ENCODE measurements around the gene ZNF394.

The ZNF394 gene

DNA sequence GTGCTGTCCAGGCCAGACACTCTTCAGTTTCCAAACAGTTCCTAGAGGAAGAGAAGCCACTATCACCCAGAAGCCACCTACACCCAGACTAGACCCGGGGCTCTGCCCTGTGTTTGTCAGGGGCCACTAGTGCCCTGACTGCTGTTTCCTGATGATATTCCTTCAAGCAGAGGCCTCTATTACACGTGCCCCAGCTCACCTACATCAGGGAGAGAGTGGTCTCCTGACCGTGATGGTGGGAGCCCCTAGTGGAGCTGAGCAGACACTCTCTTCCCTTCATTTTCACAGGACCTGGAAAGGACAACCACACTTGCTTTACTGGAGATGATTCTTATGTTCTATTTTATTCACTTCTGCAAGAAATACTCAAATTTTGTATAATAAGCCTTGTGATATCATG lies 9.2 kb downstream of the ZNF394 start:
- DNase-seq: no peak

DNA sequence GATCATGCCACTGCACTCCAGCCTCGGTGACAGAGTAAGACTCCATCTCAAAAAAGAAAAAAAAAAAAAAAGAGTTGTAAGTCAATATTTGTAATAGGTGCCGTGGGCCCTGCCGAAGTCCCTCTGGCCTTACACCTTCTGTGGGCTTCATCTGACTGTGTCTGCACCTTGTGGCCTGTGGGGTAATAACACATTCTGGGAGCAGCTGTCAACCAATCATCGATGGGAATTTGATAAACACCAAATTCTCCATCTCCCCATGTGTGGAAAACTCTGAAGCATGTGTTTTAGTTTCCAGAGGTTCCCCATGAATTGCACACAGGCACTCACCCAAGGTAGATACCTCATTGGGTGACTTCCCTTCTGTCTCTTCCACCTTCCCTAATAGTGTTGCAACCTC lies 10.8 kb downstream of the ZNF394 start:
- DNase-seq: no peak

DNA sequence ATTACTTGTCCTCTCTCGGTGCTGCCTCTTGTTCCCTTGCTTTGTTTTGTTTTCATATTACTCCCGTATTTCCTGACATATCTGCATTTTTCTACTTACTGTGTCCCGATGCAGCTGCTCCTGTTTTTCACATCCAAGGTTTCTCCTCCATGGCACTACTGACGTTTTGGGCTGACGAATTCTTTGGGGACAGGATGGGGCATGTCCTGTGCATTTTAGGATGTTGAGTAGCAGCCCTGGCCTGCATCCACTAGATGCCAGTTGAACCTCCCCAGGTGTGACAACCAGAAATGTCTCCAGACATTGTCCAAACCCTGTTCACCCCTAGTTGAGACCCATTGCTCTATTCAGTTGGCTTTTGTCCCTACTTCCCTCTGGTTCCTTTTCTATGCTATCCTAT lies 15.0 kb downstream of the ZNF394 start:
- DNase-seq: no peak

DNA sequence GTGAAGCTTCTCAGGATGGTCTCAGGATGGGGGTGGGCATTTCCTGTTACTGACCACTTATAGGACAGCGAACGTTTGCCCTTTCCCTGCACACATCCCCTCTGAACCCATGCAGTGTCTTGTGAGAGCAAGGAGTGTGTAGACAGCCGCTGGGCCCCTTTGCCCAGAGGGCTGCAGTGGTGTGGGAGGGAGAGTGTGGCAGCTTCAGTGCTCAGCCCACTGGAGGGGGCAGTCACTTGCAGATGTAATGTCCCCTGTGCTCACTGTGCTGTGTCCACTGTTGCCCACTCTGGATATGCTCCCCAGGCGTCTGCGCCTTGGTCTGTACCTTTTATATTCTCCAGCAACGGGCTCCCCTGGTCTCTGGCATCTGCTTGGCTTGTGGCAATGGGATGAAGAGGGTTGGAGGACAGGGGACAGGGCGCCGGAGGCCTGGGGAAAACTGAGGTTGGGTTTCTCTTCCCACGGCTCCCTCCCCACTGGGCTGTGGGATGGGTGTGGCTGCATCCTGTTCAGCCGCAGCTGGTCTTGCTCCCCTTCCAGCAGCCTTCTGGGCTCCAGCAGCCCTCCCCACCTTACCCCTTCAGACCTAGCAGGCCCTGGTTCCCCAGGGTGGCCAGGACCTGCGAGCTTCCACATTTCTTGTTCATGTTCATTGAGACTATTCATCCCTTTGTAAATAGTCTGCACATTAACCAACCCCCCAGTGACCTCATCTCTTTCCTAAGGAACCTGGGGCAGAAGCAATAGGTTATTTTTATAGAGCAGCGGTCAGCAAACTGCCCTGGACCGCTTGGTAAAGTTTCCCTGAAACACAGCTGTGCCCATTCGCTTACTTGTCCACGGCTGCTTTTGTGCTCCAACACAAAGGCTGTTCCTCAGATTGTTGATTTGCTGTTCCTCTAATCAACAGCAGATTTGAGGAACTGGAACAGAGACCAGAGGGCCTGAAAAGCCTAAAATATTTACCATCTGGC lies 21.3 kb downstream of the ZNF394 start:
- no peak for DNase-seq

GRCh38 chr7:99476107-99476506 lies 24.0 kb downstream of the ZNF394 start:
- DNase-seq: no peak

- no peak for DNase-seq
Measured at GRCh38 chr7:99473315-99473596, 26.8 kb downstream of the ZNF394 start.

DNA sequence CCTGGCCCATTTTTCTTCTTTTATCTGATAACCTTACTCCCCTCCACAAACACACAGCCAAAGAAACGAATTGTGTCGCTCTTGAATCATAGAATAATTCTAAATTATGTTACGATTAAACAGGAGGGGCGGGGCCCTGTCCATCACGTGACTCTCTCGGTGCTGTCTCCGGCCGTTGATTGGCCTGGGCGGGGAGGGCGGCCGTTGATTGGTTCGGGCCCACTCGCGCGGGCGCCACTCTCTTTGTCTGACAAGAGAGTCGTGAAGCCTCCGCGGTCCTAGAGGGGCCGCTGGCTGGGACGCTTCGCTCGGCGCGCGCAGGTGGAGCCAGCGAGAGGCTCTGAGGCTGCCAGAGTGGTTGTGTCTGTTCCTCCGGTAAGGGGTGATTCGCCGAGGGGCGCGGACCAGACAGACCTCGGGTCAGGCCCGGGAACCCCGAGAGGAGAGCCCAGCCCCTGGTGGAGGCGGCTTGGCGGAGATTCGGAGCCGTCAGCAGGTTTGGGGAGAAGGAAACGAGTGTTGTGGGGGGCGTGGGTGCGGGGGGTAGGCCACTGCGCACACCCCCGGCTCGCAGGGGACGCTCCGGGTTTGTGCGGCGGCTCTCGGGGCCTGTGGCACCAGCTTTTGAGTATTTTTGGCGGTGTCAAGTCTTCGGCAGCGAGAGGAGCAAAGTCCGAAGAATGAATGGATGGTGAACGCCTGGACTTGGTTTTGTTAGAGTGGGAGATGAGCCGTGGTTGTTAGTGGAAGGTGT lies 27.3 kb downstream of the ZNF394 start, which contains the start of gene ZNF789:
ZNF789 (plus strand) TSS at position 330 of the 754 bp plus-strand sequence. CDS start 3,567 bp downstream, outside the sequence.
- DNase-seq: peak; percentile 95

DNA sequence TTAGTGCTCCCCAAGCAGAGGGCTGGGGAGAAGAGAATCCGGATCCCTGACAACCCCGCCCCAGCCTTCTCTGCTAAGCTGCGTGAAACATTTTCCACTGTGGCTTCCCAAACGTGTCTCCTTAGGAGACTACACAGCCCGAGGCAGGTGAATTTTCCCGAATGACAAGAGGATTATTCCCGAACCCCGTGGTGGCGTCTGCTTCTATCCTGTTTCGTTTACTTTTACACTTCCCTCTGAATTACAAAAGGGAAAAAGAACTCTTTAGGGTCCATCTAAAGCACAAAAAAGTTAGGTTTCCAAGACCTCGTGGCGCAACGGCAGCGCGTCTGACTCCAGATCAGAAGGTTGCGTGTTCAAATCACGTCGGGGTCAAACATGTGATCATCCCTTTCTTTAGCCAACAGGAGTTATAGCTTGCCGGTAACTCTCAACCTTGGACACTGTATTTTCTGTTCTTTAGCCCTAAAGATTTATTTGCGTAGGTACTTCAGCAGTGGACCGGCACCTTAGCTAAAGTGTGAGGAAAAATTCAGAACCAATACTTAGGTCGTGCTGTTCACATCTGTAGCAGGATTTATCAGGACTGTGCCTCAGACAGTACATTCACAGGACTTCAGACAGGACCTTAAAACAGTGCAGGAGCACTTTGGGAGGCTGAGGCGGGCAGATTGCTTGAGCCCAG lies 30.6 kb downstream of the ZNF394 start:
- DNase-seq: no peak

- no peak for DNase-seq
Measured at GRCh38 chr7:99468336-99468918, 31.7 kb downstream of the ZNF394 start.

- no peak for DNase-seq
Measured at GRCh38 chr7:99465421-99465768, 34.7 kb downstream of the ZNF394 start.

DNA sequence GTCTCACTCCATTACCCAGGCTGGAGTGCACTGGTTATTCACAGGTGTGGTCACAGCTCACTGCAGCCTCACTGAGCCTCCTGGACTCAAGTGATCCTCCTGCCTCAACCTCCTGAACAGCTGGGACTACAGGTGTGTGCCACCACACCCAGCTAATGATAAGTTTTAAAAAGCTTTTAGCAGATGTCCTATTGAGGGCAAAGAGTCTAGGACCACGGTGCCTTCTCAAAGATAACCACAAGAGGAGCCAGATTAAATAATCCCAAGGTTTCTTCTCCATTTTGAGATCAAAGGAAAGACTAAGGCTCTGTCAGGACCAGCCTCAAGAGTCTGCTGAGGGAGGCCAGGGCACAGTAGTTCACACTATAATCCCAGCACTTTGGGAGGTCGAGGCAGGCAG lies 38.9 kb downstream of the ZNF394 start:
- DNase-seq: no peak

DNA sequence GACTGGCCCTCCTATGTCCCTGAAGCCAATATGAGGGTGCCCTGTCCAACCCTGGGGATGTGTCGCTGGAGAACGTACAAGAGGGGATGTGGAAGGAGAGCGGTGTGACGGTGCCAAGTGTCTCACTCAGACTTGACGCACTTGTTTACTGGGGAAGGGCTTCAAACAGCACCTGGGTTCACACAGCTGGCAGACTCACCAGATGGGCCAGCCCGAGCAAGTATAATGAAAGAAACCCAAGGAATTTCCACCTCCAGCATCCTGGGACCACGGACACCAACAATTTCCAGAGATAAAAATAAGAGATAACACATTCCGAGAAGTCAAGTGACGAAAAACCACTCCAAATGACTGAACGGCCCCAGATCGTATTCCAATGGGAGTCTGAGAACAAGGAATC lies 39.4 kb downstream of the ZNF394 start:
- no peak for DNase-seq

DNA sequence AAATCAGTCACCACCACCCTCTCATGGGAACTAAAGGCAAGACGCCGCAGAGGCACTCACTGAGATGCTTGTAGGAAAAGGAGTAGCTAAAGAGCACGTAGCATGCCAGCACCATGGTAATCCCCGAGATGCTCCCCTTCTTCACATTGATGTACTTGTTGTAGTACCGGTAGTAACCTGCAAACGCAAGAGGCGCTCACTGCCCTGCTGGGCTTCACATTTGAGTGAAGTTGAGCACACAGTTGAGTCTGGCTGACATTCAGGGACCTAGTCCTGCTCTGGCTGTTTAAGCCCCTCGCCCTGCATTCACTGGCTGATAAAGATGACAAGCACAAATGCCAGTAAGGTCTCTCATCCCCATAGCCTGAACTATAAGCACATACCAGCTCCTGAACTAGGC lies 41.0 kb downstream of the ZNF394 start:
- no peak for DNase-seq

DNA sequence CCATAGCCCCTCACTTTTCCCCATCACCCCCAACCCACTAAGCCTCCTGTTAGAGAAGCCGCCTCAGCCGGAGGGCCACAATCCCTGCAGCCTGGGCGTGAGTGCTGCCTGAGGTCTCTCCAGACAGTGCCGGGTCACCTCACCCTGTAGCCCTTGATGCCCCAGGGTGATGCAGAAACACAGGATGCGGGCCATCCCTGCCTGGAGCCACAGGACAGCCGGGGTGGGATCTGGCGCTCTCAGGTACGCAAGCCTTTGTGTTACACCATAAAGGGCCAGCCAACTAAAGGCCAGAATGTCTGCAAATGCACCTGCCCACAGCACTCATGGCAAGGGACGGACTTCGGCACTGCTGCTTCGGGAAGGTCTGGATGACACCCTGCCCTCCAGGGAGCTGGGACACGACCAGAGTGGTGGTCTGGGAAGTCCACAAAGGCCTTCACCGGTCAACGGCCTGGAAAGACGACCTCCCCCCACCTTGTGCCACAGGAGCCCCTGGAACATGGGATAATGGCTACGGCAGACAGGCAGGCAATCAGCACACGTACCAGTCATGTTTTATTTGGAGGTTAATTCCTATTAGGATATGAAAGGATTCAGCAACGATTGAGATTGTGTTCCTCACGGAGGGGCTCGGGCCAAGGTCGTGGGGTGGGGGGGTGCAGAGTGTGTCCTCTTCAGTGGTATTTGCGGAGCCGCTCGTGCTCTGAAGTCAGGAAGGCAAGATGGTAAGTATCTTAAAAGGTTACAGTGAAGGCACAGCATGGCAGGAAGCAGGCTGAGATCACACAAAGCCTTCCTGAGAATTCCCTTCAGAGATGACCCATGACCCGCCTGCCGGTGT lies 42.2 kb downstream of the ZNF394 start:
- no peak for DNase-seq

DNA sequence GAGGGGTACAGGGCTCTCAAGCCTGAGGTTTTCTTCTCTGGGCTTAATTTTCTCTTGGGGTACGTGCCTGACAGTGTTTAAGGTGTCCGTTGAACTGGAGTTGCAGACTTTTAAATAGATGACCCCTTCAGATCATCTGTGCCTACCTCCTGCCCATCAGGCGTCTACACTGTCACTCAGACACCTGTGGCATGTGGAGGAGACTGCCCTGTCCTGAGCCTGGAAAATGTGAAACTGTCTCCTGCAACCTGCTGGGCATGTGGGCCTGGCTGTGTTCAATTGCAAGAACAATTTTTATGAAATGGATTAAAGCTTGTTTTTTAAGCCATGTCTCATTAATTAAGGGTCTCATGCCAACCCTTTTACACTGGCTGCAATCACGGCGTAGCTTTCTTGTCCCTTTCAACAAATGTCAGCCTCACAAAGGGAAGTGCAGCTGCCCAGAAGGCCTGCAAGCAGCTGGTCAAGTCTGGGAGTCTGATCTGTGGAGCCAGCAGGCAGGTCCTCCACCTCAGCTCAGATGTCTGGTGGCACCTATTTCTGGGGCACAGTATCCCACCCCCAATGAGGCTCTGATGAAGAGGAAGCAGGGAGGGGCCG lies 42.9 kb downstream of the ZNF394 start:
- DNase-seq: no peak

DNA sequence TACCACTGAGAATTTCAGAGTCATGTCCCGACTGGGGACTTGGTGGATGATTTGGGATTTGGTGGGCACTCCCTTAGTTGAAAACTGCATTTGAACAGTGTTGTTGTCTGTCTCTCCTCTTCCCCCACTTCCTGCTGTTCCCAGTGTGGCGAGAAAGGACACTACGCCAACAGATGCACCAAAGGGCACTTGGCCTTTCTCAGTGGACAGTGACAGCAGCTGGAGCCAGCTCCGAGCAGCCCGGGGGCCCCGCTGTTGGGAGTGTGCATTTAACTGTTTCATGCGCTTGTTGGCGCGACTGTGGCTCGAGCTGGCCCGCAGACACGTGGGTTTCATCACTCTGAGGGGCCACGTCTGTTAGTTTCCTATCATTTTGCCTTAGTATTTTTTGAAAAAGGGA lies 43.8 kb downstream of the ZNF394 start:
- DNase-seq: no peak

DNA sequence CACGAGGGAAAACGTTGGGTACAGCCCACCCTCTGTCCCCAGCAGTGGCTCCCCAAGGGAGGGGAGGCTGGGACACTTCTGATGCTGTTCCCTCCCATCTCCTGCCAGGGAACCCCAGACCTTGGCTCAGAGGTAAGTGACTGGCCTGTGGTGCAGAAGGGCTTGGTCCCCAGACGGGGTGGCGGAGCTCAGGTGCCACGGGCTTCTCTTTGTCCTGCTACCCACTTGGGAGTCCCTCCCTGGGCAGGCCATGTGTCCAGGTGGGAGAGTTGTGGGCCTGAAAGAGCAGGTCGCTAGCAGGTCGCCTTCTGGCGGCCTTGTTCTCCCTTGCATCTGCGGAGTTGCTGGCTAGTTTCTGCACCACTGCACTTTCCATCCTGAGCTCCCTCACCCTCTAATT lies 44.2 kb downstream of the ZNF394 start:
- no peak for DNase-seq

GRCh38 chr7:99453105-99453504 lies 47.0 kb downstream of the ZNF394 start:
- no peak for DNase-seq

DNA sequence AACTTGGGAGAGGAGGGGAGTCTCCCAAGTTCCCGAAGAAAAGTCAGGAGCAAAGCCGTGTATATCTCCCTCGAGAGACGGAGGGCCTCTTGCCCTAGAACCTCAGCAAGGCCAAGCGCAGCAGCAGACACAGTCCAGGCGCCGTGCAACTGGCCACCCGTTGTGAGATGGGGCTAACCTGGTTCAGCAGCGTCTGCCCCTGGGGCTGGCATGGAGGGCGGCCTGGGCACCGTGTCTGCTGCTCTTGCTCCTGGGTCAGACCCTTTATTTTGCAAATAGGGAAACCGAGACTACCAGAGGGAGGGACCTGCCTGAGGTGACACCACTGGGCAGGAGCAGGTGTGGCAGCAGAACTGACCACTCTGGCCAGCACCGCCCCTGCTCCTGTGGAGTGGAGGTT lies 47.5 kb downstream of the ZNF394 start:
- DNase-seq: no peak

GRCh38 chr7:99451936-99452335 lies 48.1 kb downstream of the ZNF394 start:
- no peak for DNase-seq

DNA sequence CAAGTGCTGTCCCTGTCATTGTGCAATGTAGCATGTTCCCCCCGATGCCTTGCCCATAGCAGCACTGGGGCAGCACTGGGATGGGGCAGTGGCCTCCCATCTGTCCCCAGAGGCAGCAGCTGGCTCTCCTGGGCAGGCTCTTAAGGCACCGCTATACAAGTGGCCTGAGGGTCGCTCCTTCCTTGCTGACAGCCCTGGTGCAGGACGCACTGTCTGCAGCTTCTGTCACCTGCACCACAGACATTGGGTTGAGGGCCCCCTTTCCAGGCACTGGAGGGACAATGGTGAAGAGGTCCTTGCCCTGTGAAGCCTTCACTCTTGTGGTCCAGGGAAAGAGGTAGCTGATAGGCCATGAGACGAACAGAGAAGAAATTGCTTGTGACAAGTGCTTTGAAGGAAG lies 50.8 kb downstream of the ZNF394 start:
- no peak for DNase-seq

DNA sequence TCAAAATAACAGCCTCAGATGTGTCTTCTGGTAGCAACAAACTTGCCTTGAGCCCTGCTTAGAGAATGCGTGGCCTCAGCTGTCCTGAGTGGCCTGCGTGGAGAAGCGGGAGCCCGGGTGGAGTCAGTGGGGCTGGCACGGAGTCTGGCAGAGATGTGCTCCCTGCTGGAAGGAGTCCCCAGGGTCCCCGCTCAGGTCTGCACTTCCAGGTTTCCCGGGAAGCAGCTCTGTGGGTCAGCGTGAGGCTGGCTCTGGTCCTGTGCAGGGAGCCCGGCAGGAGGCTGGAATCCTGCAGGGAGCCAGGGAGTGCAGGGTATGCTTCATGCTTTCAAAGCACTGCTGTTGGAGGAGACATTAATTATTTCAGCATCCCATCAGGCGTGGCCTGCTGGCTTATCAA lies 51.2 kb downstream of the ZNF394 start:
- no peak for DNase-seq
